Osteoblast (primary cell): ENCODE data around the gene PPM1G. TPM values are rescaled to one million over a fixed set of nuclear protein-coding genes. Genes with fewer than 3 reads are reported as not detected.

Source experiments
- DNase-seq: peaks from one replicate; pipeline ENCODE4 v3.0.0; 2011; ENCODE audit warnings: low spot score, mixed read lengths; ENCODE audit not compliant: insufficient read length; ENCODE audit errors: missing footprints
- H2AFZ ChIP-seq: 2 replicates; pipeline ENCODE4 v1.6.0; 2011; ENCODE audit warnings: mild to moderate bottlenecking, low read length
- H3K27ac ChIP-seq: 2 replicates; pipeline ENCODE4 v1.5.1; 2011; ENCODE audit warnings: mild to moderate bottlenecking, low read depth, low read length, moderate library complexity
- H3K27me3 ChIP-seq: 2 replicates; pipeline ENCODE4 v1.6.0; 2012; ENCODE audit warnings: mild to moderate bottlenecking, control low read depth, inconsistent platforms, low read length, moderate library complexity; ENCODE audit not compliant: insufficient read depth
- H3K36me3 ChIP-seq: 2 replicates; pipeline ENCODE4 v1.5.1; 2011; ENCODE audit warnings: mild to moderate bottlenecking, low read length, control low read depth, moderate library complexity; ENCODE audit not compliant: insufficient read depth
- H3K4me1 ChIP-seq: 2 replicates; pipeline ENCODE4 v1.5.1; 2011; ENCODE audit warnings: mild to moderate bottlenecking, low read length, control low read depth, moderate library complexity; ENCODE audit not compliant: insufficient read depth
- H3K4me2 ChIP-seq: 2 replicates; pipeline ENCODE4 v1.6.0; 2011; ENCODE audit warnings: mild to moderate bottlenecking, low read length; ENCODE audit not compliant: insufficient read depth
- H3K4me3 ChIP-seq: fragments of 200-600 bp; sonication (generic); 3 replicates; pipeline ENCODE4 v1.5.1; 2012; ENCODE audit warnings: mild to moderate bottlenecking, low read length, inconsistent platforms; ENCODE audit not compliant: insufficient read depth
- H3K79me2 ChIP-seq: 2 replicates; pipeline ENCODE4 v1.6.0; 2012; ENCODE audit warnings: mild to moderate bottlenecking, low read length, control low read depth, inconsistent platforms; ENCODE audit not compliant: insufficient read depth
- H3K9me3 ChIP-seq: 2 replicates; pipeline ENCODE4 v1.5.1; 2011; ENCODE audit warnings: low read depth, low read length, control low read depth
- H4K20me1 ChIP-seq: 2 replicates; pipeline ENCODE4 v1.6.0; 2012; ENCODE audit warnings: mild to moderate bottlenecking, low read length, control low read depth; ENCODE audit not compliant: insufficient read depth
- total RNA-seq: library from RNA; depleted of rRNA; stranded (reverse); fragments of >200 nt; gene quantifications from 2 replicates; pipeline ENCODE4 v1.2.3, GENCODE V29; 2012
- TF ChIP-seq, protein P1 (sequence below): IDR thresholded peaks from 2 replicates; pipeline ENCODE4 v1.5.1; 2011; ENCODE audit warnings: mild to moderate bottlenecking, low read depth, low read length, moderate library complexity; ENCODE audit errors: extremely low read depth

The PPM1G gene
- total RNA-seq, 1 donor, result 65.5 TPM

DNA sequence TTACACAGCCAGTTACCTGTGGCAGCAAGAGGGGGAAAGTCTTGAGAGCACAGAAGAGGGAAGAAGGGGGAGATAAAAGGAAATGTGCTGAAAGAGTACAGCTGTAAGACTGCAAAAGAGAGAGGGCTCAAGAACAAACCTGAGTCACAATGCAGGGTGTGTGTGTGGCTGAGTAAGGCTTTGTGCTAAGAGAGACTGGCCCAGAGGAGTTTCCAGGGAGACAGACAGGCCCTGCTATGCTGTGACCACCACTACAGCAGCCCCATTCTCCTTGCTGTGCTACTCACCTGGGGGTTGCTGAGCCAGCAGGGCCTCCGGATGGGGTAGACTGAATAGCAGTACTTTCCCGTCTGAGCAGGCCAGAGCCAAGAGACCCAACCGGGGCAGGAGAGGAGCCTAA, 74.1 kb downstream of the PPM1G start:
- peaks cover 56% of the 10 kb centered on the region for H3K36me3 ChIP-seq
- no peak overlapping the region for H3K4me3 ChIP-seq
- no peaks in the 10 kb centered on the region for H3K4me1 ChIP-seq
- no peak for DNase-seq
- H3K4me2 ChIP-seq, result no peak overlapping the region
- no peaks in the 10 kb centered on the region for H3K79me2 ChIP-seq
- no peak overlapping the region for H2AFZ ChIP-seq
- no peaks in the 10 kb centered on the region for H3K27me3 ChIP-seq
- no peaks in the 10 kb centered on the region for H3K9me3 ChIP-seq
- TF ChIP-seq, protein P1, sequence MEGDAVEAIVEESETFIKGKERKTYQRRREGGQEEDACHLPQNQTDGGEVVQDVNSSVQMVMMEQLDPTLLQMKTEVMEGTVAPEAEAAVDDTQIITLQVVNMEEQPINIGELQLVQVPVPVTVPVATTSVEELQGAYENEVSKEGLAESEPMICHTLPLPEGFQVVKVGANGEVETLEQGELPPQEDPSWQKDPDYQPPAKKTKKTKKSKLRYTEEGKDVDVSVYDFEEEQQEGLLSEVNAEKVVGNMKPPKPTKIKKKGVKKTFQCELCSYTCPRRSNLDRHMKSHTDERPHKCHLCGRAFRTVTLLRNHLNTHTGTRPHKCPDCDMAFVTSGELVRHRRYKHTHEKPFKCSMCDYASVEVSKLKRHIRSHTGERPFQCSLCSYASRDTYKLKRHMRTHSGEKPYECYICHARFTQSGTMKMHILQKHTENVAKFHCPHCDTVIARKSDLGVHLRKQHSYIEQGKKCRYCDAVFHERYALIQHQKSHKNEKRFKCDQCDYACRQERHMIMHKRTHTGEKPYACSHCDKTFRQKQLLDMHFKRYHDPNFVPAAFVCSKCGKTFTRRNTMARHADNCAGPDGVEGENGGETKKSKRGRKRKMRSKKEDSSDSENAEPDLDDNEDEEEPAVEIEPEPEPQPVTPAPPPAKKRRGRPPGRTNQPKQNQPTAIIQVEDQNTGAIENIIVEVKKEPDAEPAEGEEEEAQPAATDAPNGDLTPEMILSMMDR, result no peak
- no peaks in the 10 kb centered on the region for H4K20me1 ChIP-seq
- no peak overlapping the region for H3K27ac ChIP-seq

Other genes with a start within 250 kb of the PPM1G start
- gene ATRAID, start 197.6 kb downstream of the PPM1G start, total RNA-seq, result 187 and 198 TPM in 2 replicates
- gene SLC5A6, start 197.3 kb downstream of the PPM1G start, total RNA-seq, result 14.1 TPM in 2 replicates
- gene CAD, start 192.2 kb downstream of the PPM1G start, total RNA-seq, result 28.6 and 30.8 TPM in 2 replicates
- gene SLC30A3, start 146.5 kb downstream of the PPM1G start, total RNA-seq, result under 0.01 and 0.88 TPM in 2 replicates
- gene DNAJC5G, start 134.2 kb downstream of the PPM1G start, total RNA-seq, result not detected in 2 replicates
- not detected in 2 replicates for gene TRIM54, start 127.2 kb downstream of the PPM1G start, total RNA-seq
- 0.36 and 1.2 TPM in 2 replicates for gene UCN, start 101.1 kb downstream of the PPM1G start, total RNA-seq
- gene MPV17, start 86.5 kb downstream of the PPM1G start, total RNA-seq, result 98.8 and 112 TPM in 2 replicates
- gene GTF3C2, start 52.8 kb downstream of the PPM1G start, total RNA-seq, result 32.7 and 34.4 TPM in 2 replicates
- gene EIF2B4, start 39.3 kb downstream of the PPM1G start, total RNA-seq, result 19.2 and 24.2 TPM in 2 replicates
- gene SNX17, start 39.0 kb downstream of the PPM1G start, total RNA-seq, result 152 and 165 TPM in 2 replicates
- 6.2 and 8.3 TPM in 2 replicates for gene ZNF513, start 28.9 kb downstream of the PPM1G start, total RNA-seq
- gene NRBP1, start 19.0 kb upstream of the PPM1G start, total RNA-seq, result 147 and 151 TPM in 2 replicates
- under 0.01 and 0.72 TPM in 2 replicates for gene KRTCAP3, start 32.8 kb upstream of the PPM1G start, total RNA-seq
- gene IFT172, start 80.2 kb upstream of the PPM1G start, total RNA-seq, result 33.3 and 35.5 TPM in 2 replicates
- gene FNDC4, start 85.6 kb upstream of the PPM1G start, total RNA-seq, result 21.2 and 21.4 TPM in 2 replicates
- gene GCKR, start 87.2 kb upstream of the PPM1G start, total RNA-seq, result 1.2 and 1.4 TPM in 2 replicates
- gene ZNF512, start 173.5 kb upstream of the PPM1G start, total RNA-seq, result 21.4 and 21.8 TPM in 2 replicates
- gene CCDC121, start 219.4 kb upstream of the PPM1G start, total RNA-seq, result 1.1 and 1.2 TPM in 2 replicates
- gene GPN1, start 219.5 kb upstream of the PPM1G start, total RNA-seq, result 27.5 and 33.0 TPM in 2 replicates